Stimulated activated naive CD8-positive, alpha-beta T cell treated with anti-CD3 and anti-CD28 coated beads, Interleukin-15, Interleukin-2, amounts not matched to agents 100 ng/mL and 50 ng/mL, for 24 hours (primary cell): ENCODE measurements around the gene ELAVL2.

Experiments
- H3K27ac Mint-ChIP-seq: one replicate; pipeline ENCODE4 v1.8.0; 2021; ENCODE audit warnings: mild to moderate bottlenecking, mixed read lengths
- H3K27me3 Mint-ChIP-seq: one replicate; pipeline ENCODE4 v1.8.0; 2021; ENCODE audit warnings: mixed read lengths
- H3K36me3 Mint-ChIP-seq: one replicate; pipeline ENCODE4 v1.8.0; 2021; ENCODE audit warnings: low read depth, mixed read lengths
- H3K4me1 Mint-ChIP-seq: one replicate; pipeline ENCODE4 v1.8.0; 2021; ENCODE audit warnings: low read depth, mixed read lengths
- H3K4me3 Mint-ChIP-seq: one replicate; pipeline ENCODE4 v1.8.0; 2021; ENCODE audit warnings: mild to moderate bottlenecking, mixed read lengths
- H3K9me3 Mint-ChIP-seq: one replicate; pipeline ENCODE4 v1.8.0; 2021; ENCODE audit warnings: mixed read lengths

The ELAVL2 gene

GRCh38 chr9:23682891-23683431 is 143.1 kb downstream of the ELAVL2 start:
- no peaks in the 10 kb centered on the region for H3K4me1 Mint-ChIP-seq

DNA sequence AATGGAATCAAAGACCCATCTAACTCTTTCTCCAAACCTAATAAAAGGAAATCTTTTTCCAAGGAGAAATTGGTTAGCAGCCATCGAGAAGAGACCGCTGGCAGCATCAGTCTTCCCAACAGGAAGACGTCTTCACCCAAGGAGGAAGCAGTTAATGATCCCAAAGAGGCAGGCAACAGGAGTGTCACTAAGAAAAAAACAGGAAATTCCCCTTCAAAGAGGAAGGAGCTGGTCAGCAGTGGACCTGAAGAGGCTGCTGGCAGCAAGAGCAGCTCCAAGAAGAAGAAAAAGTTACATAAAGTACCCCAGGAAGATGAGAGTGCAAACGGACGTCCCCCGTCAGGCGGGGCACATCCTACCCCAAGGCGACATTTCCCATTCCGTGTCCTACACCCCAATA is 143.7 kb downstream of the ELAVL2 start:
- Mint-ChIP-seq H3K4me1 (no peaks in the 10 kb centered on the region), H3K36me3 (no peaks in the 10 kb centered on the region), H3K9me3 (peaks cover 4% of the 10 kb centered on the region), H3K27ac (no peak overlapping the region), H3K27me3 (no peaks in the 10 kb centered on the region), H3K4me3 (no peak overlapping the region)

More at GRCh38 chr9:23682891-23683431, 143.1 kb downstream of the ELAVL2 start:
- no peaks in the 10 kb centered on the region for H3K27me3 Mint-ChIP-seq
- H3K9me3 Mint-ChIP-seq, result peaks cover 4% of the 10 kb centered on the region
- H3K36me3 Mint-ChIP-seq, result no peaks in the 10 kb centered on the region
- no peak overlapping the region for H3K27ac Mint-ChIP-seq
- no peak overlapping the region for H3K4me3 Mint-ChIP-seq

- no peaks in the 10 kb centered on the region for H3K36me3 Mint-ChIP-seq
- no peak overlapping the region for H3K27ac Mint-ChIP-seq
- H3K4me1 Mint-ChIP-seq, result no peaks in the 10 kb centered on the region
- H3K9me3 Mint-ChIP-seq, result peaks cover 10% of the 10 kb centered on the region
- H3K27me3 Mint-ChIP-seq, result no peaks in the 10 kb centered on the region
- H3K4me3 Mint-ChIP-seq, result no peak overlapping the region
These were observed 148.6 kb downstream of the ELAVL2 start for GRCh38 chr9:23677446-23677845.

GRCh38 chr9:23674016-23674585 is 151.9 kb downstream of the ELAVL2 start:
- peaks cover 9% of the 10 kb centered on the region for H3K9me3 Mint-ChIP-seq
- H3K27ac Mint-ChIP-seq, result no peak overlapping the region
- no peaks in the 10 kb centered on the region for H3K27me3 Mint-ChIP-seq
- no peaks in the 10 kb centered on the region for H3K36me3 Mint-ChIP-seq
- H3K4me1 Mint-ChIP-seq, result no peaks in the 10 kb centered on the region
- no peak overlapping the region for H3K4me3 Mint-ChIP-seq

- no peaks in the 10 kb centered on the region for H3K36me3 Mint-ChIP-seq
These were observed 153.9 kb downstream of the ELAVL2 start for GRCh38 chr9:23672151-23672550.

DNA sequence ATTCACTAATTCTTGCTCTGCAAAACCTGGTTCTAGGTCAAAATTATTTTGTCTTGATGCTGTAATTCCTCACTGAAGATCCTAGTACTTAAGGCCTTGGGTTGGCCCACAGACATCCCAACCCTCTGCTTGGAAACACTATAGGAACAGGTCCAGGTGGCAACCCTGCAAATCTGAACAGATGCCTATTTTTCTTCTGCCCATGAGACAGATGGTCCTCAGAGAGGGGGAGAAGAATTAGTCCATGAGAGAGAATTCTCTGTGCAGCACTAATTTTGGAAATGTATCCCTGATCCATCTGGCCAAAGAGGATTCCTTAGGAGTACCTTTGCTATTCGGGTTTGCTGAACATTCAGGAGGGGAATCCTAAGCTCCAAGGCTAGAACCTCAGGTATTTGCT is 156.3 kb downstream of the ELAVL2 start:
- H3K27ac Mint-ChIP-seq, result no peak overlapping the region
- H3K4me3 Mint-ChIP-seq, result no peak overlapping the region
- H3K9me3 Mint-ChIP-seq, result peaks cover 14% of the 10 kb centered on the region
- H3K27me3 Mint-ChIP-seq, result no peaks in the 10 kb centered on the region
- no peaks in the 10 kb centered on the region for H3K4me1 Mint-ChIP-seq
- no peaks in the 10 kb centered on the region for H3K36me3 Mint-ChIP-seq

More at GRCh38 chr9:23672151-23672550, 153.9 kb downstream of the ELAVL2 start:
- H3K9me3 Mint-ChIP-seq, result peaks cover 20% of the 10 kb centered on the region
- H3K27ac Mint-ChIP-seq, result no peak overlapping the region
- no peaks in the 10 kb centered on the region for H3K27me3 Mint-ChIP-seq
- no peak overlapping the region for H3K4me3 Mint-ChIP-seq
- no peaks in the 10 kb centered on the region for H3K4me1 Mint-ChIP-seq

DNA sequence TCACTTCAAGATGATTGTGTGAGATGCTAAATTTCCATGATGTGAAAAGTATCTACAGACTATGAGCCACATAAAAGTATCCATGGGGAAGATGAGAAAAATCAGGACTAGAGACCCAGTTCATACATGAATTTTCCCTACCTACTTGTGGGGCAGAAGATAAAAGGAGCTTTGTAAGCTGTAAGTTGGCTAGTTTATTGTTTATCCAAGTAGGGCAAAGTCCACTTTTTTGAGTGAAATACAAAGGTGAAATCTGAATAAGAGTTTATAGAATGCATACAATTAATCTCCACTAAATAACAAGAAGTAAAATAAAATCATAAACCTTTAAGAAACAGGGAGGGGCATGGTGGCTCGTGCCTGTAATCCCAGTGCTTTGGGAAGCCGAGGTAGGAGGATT is 160.4 kb downstream of the ELAVL2 start:
- Mint-ChIP-seq H3K9me3 (peaks cover 15% of the 10 kb centered on the region), H3K4me3 (no peak overlapping the region), H3K27ac (no peak overlapping the region), H3K27me3 (no peaks in the 10 kb centered on the region), H3K36me3 (no peaks in the 10 kb centered on the region), H3K4me1 (no peaks in the 10 kb centered on the region)

- H3K4me1 Mint-ChIP-seq, result no peaks in the 10 kb centered on the region
- H3K9me3 Mint-ChIP-seq, result peaks cover 18% of the 10 kb centered on the region
- no peaks in the 10 kb centered on the region for H3K36me3 Mint-ChIP-seq
- H3K27ac Mint-ChIP-seq, result no peak overlapping the region
- no peaks in the 10 kb centered on the region for H3K27me3 Mint-ChIP-seq
- H3K4me3 Mint-ChIP-seq, result no peak overlapping the region
These were observed 161.0 kb downstream of the ELAVL2 start for GRCh38 chr9:23665051-23665450.

- H3K4me3 Mint-ChIP-seq, result no peak overlapping the region
- no peak overlapping the region for H3K27ac Mint-ChIP-seq
- no peaks in the 10 kb centered on the region for H3K27me3 Mint-ChIP-seq
- peaks cover 18% of the 10 kb centered on the region for H3K9me3 Mint-ChIP-seq
- no peaks in the 10 kb centered on the region for H3K36me3 Mint-ChIP-seq
- H3K4me1 Mint-ChIP-seq, result no peaks in the 10 kb centered on the region
These were observed 162.1 kb downstream of the ELAVL2 start for GRCh38 chr9:23663946-23664345.

DNA sequence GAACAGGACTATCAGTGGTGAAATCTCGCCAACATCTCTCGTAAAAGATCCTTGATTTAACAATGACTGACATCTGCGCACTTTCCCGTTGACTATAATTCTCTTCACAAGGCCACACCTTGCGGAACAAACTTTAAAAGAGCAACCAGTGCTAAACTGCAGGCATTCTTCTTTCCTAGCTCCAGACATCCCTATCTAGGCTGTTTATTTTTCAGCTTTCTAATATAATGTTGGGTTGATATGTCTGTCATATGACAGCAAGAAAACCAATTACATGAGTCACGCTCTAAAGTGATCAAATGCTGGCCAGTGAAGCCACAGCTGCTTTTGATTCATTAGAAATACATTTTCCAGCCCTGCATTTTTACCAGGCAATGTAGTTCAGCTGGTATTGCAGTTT is 162.5 kb downstream of the ELAVL2 start:
- H3K9me3 Mint-ChIP-seq, result peaks cover 16% of the 10 kb centered on the region
- no peak overlapping the region for H3K4me3 Mint-ChIP-seq
- H3K4me1 Mint-ChIP-seq, result no peaks in the 10 kb centered on the region
- H3K27me3 Mint-ChIP-seq, result no peaks in the 10 kb centered on the region
- no peaks in the 10 kb centered on the region for H3K36me3 Mint-ChIP-seq
- H3K27ac Mint-ChIP-seq, result no peak overlapping the region

DNA sequence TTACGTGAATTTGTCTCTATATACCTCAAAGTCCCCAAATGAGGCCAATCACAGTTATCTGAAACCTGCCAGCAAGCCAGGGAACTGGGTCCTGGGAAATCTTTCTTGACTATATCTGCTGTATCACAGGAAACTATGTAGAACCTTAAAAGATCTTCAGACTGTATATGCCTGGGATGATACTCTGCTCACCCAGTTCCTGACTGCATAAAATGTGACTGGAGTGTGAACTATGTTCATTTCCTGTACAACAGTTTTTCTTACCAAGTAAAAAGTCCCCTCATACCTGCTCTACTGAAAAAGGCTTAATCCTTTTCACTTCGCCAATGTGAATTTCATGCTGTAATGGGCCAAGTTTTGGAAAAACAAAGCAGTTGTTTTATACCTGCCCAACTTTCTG is 162.9 kb downstream of the ELAVL2 start:
- Mint-ChIP-seq H3K4me1 (no peaks in the 10 kb centered on the region), H3K36me3 (no peaks in the 10 kb centered on the region), H3K27ac (no peak overlapping the region), H3K27me3 (no peaks in the 10 kb centered on the region), H3K4me3 (no peak overlapping the region), H3K9me3 (peaks cover 13% of the 10 kb centered on the region)

DNA sequence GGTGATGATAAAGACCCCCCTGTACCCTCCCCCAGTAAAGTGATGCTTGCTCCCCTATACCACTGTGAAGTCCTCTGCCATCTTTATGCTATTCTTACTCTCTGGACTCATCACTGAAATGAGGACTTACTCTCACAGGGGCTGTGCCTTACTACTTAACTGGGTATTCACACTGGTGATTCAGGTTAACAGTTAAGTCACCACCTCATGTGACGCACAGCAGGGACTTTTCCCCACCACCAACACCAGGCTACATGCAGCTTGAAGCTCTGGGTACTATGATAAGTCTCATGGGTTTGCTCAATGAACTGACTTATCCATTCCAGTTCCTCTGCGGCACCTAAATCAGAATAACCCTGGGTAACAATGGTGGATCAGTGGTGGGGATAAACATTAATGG is 163.7 kb downstream of the ELAVL2 start:
- Mint-ChIP-seq H3K27me3 (no peaks in the 10 kb centered on the region), H3K27ac (no peak overlapping the region), H3K4me3 (no peak overlapping the region), H3K36me3 (no peaks in the 10 kb centered on the region), H3K4me1 (no peaks in the 10 kb centered on the region), H3K9me3 (peaks cover 5% of the 10 kb centered on the region)

DNA sequence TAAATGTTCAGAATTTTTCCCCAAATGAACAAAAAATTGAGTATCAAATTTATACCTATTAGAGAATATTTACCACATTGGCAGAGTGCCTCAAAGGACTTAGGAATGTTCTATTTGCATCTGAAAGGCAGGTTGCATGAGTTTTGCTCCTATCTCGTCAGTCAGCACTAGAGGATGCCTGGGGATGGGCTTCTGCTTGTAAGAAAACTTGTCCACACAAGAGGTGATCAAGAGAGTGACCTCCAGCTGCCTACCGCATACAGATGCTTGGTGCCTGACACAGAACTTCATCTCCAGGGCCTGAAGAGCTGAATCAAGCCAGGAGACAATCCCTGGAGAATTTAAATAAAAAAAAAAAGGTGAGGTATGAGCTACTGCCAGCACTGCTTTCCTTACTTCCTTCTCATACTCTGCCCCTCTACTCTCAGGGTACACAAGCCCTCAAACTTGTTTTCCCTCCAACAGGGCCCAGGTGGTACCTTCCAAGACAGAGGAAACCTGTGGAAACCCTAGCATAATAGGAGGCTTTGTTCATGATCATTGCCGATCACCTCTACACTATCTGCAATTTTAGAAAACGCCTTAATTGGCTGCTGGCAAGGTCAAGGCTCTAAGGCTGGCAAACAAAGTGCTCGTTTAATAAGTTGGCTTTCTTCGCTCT is 166.6 kb downstream of the ELAVL2 start:
- no peak overlapping the region for H3K27ac Mint-ChIP-seq
- H3K4me3 Mint-ChIP-seq, result no peak overlapping the region
- no peaks in the 10 kb centered on the region for H3K36me3 Mint-ChIP-seq
- no peaks in the 10 kb centered on the region for H3K4me1 Mint-ChIP-seq
- peaks cover 10% of the 10 kb centered on the region for H3K9me3 Mint-ChIP-seq
- H3K27me3 Mint-ChIP-seq, result no peaks in the 10 kb centered on the region

DNA sequence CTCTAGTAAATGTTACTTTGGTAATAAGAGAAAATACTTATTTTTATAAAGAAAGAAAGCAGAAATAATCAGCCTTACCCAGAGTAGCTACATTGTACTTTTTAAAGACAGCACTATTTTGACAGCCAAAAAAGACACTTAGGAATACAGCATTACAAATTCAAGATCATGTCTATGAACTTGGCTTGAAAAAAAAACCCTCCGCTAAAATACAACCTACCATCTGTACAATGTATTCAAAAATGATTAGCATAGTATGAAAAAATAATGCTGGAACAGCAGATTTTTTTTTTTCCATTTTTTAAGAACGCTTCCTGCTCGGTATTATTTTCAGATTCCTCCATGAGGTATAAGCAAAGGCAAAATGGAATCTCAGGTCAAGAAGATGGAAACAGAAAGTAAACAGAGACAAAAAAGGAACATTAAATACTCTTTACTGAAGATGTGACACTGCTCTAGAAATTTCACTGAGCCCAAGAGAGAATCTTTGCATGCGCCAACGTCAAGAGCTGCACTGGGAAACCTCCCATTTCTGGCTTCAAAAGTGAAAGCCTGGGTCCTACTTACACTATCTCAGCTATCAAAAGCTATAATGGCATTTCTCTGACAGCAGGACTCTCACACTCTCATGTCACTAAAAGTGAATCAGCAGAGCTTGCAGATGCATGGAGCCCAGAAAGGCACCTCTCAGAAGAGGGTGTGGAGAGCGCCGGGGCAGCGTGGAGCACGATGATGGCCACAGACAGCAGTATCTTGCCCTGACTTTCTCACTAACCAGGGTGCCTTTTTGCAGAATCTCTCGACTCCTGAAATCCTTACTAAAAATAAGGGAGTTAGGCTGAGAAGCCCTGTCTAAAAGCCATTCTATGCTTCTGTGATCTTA is 167.4 kb downstream of the ELAVL2 start:
- no peaks in the 10 kb centered on the region for H3K36me3 Mint-ChIP-seq
- no peaks in the 10 kb centered on the region for H3K4me1 Mint-ChIP-seq
- no peak overlapping the region for H3K27ac Mint-ChIP-seq
- peaks cover 13% of the 10 kb centered on the region for H3K9me3 Mint-ChIP-seq
- H3K27me3 Mint-ChIP-seq, result no peaks in the 10 kb centered on the region
- H3K4me3 Mint-ChIP-seq, result no peak overlapping the region

DNA sequence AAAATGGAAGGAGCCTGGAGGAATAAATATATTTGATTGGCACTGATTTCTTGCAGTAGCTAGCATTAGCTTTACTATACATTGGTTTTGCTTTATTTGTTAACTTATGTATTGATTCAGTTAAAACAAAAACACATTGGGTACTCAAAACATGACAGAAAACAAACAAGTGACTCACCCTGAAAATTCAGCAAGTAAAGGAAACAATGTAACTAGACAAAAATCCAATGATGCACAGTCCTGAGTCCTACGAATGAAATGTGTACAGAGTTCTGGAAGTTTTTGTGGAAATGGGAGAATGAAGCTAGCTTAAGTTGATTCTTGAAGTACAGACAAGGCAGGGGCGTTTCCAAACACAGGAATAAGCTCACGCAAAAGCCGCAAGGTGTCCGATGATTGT is 175.0 kb downstream of the ELAVL2 start:
- Mint-ChIP-seq H3K27ac (no peak overlapping the region), H3K36me3 (no peaks in the 10 kb centered on the region), H3K4me3 (no peak overlapping the region), H3K4me1 (no peaks in the 10 kb centered on the region), H3K27me3 (no peaks in the 10 kb centered on the region), H3K9me3 (peaks cover 13% of the 10 kb centered on the region)
